Hematopoietic multipotent progenitor cell treated with erythropoietin and hydrocortisone succinate and interleukin-3 and kit ligand, for 8 days (in vitro differentiated cells): Measurements from ENCODE around the gene CCDC102B.

Source experiments
- DNase-seq: peaks from one replicate; pipeline ENCODE4 v3.0.0-alpha.2; 2015

Gene CCDC102B

DNA sequence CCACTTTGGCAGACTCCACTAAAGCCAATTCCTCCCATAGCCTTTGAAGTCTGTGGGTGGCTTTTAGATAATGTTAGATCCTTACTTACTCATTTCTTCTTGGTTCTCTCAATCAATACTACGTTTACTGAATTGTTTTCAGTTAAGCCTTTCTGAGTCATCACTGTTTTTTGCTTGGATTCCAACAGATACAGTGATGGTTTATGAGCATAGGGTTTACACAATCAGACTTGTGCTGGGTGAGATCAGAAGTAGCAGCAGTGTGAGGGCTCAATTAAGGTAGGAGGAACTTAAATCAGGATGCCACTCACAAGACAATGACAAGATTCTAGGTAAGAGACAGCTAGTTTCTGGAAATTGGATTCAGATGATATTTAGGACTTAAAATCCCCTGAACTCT, 305.1 kb downstream of the CCDC102B start:
- DNase-seq: no peak
